Endothelial cell of umbilical vein (primary cell): ENCODE results near the gene BMAL2. TPM values are rescaled to one million over a fixed set of nuclear protein-coding genes. Genes with fewer than 3 reads are reported as not detected.

Source experiments
- Bru-seq: library from RNA; stranded (reverse); fragments of 400-500 nt; gene quantifications from one replicate; lab custom pipeline; 2021; lab: Mats Ljungman, UMichigan
- BruChase-seq, 2 experiments: library from RNA; stranded (reverse); fragments of 400-500 nt; gene quantifications; one replicate each; lab custom pipeline; 2021; lab: Mats Ljungman, UMichigan
- BruUV-seq: library from RNA; stranded (reverse); fragments of 400-500 nt; replicated peaks from 2 replicates; lab custom pipeline; 2021; lab: Mats Ljungman, UMichigan
- CTCF ChIA-PET: fragments of 300-600, 350-600 bp; sonication (Branson Sonifier 250); formaldehyde crosslinking; loops from one replicate; lab custom pipeline; 2021; ENCODE audit warnings: antibody characterized with exemption, inconsistent platforms; lab: Charles Lee
- POLR2A ChIA-PET: fragments of 300-600, 350-600 bp; sonication (Branson Sonifier 250); formaldehyde crosslinking; loops from one replicate; lab custom pipeline; 2021; ENCODE audit warnings: antibody characterized with exemption, inconsistent platforms; lab: Charles Lee
- DNase-seq: peaks from one replicate; pipeline ENCODE4 v3.0.0-alpha.2; 2011; ENCODE audit warnings: low read depth, low spot score
- FAIRE-seq: peaks from 2 replicates; lab custom pipeline; 2011; peaks lifted over from hg19 to GRCh38; lab: Jason Lieb, UNC
- H2AFZ ChIP-seq: 2 replicates; pipeline ENCODE4 v1.6.0; 2012; ENCODE audit warnings: low read depth, low read length, control low read depth, inconsistent platforms
- H3K27ac ChIP-seq: 2 replicates; pipeline ENCODE4 v1.5.1; 2011; ENCODE audit warnings: low read depth, mild to moderate bottlenecking, control low read depth, low read length, moderate library complexity; ENCODE audit not compliant: insufficient read depth
- H3K27me3 ChIP-seq, 2 experiments: 2 replicates each; pipeline versions ENCODE4 v1.6.0 to v1.6.1; 2011; ENCODE audit warnings: low read length in 2 of 2, mixed read lengths in 1 of 2; ENCODE audit not compliant: control insufficient read depth in 2 of 2, insufficient read depth in 2 of 2
- H3K36me3 ChIP-seq, 2 experiments: 2 replicates in 1 of 2; 3 replicates in 1 of 2; pipeline ENCODE4 v1.5.1; 2011; ENCODE audit warnings: low read length in 2 of 2, mild to moderate bottlenecking in 1 of 2, moderate library complexity in 1 of 2; ENCODE audit not compliant: control insufficient read depth in 2 of 2, insufficient read depth in 2 of 2; ENCODE audit errors: extremely low read depth in 1 of 2
- H3K4me1 ChIP-seq: 3 replicates; pipeline ENCODE4 v1.5.1; 2011; ENCODE audit warnings: mild to moderate bottlenecking, low read length; ENCODE audit not compliant: control insufficient read depth, insufficient read depth; ENCODE audit errors: extremely low read depth
- H3K4me2 ChIP-seq: 2 replicates; pipeline ENCODE4 v1.6.1; 2011; ENCODE audit warnings: low read length, control low read depth, mixed read lengths; ENCODE audit not compliant: insufficient read depth
- H3K4me3 ChIP-seq, 3 experiments: fragments of 200-600 bp in 1 of 3; sonication (generic), shearing (Covaris generic) in 1 of 3; replicated peaks in 1 of 3; 2 replicates each; pipeline ENCODE4 v1.5.1; 2011 to 2016; ENCODE audit warnings: control low read depth in 3 of 3, low read length in 3 of 3, mild to moderate bottlenecking in 2 of 3, inconsistent platforms in 1 of 3, low read depth in 1 of 3, moderate library complexity in 1 of 3; ENCODE audit not compliant: insufficient read depth in 1 of 3
- H3K79me2 ChIP-seq: 2 replicates; pipeline ENCODE4 v1.6.0; 2012; ENCODE audit warnings: low read length, inconsistent platforms; ENCODE audit not compliant: control insufficient read depth, insufficient read depth
- H3K9ac ChIP-seq: replicated peaks from 2 replicates; pipeline ENCODE3; 2011; ENCODE audit warnings: low read length, control low read depth; ENCODE audit not compliant: insufficient read depth; ENCODE audit errors: extremely low read depth
- H3K9me1 ChIP-seq: replicated peaks from 3 replicates; pipeline ENCODE4 v1.6.0; 2011; ENCODE audit warnings: mild to moderate bottlenecking, low read length; ENCODE audit not compliant: control insufficient read depth, insufficient read depth; ENCODE audit errors: extremely low read depth
- H3K9me3 ChIP-seq: replicated peaks from 2 replicates; pipeline ENCODE4 v1.5.1; 2012; ENCODE audit warnings: low read length, inconsistent platforms; ENCODE audit not compliant: control insufficient read depth, insufficient read depth
- H4K20me1 ChIP-seq: replicated peaks from 2 replicates; pipeline ENCODE3; 2011; ENCODE audit warnings: mild to moderate bottlenecking, low read length; ENCODE audit not compliant: control insufficient read depth, insufficient read depth; ENCODE audit errors: extremely low read depth
- CTCF ChIP-seq, 2 donors: IDR thresholded peaks; 1 replicate in 1 of 2; 2 replicates in 1 of 2; pipeline ENCODE4 v1.5.1; 2011; ENCODE audit warnings: low read length in 2 of 2, mild to moderate bottlenecking in 2 of 2, moderate library complexity in 2 of 2, control low read depth in 1 of 2, inconsistent platforms in 1 of 2, low read depth in 1 of 2; ENCODE audit not compliant: insufficient read depth in 1 of 2; ENCODE audit errors: extremely low read depth in 1 of 2
- GATA2 ChIP-seq: IDR thresholded peaks from 2 replicates; pipeline ENCODE4 v1.7.0; 2011; ENCODE audit warnings: low read depth, mild to moderate bottlenecking, moderate library complexity, mixed read lengths, low read length; ENCODE audit not compliant: insufficient read length, insufficient read depth
- JUN ChIP-seq: IDR thresholded peaks from 2 replicates; pipeline ENCODE4 v1.6.1; 2011; ENCODE audit warnings: borderline replicate concordance, low read depth; ENCODE audit not compliant: insufficient read length, insufficient read depth
- MAX ChIP-seq: IDR thresholded peaks from 2 replicates; pipeline ENCODE4 v1.6.1; 2011; ENCODE audit not compliant: insufficient read depth, insufficient read length
- MYC ChIP-seq: IDR thresholded peaks from one replicate; pipeline ENCODE4 v1.6.1; 2011; ENCODE audit warnings: mild to moderate bottlenecking, low read depth, low read length
- POLR2A ChIP-seq: IDR thresholded peaks from 2 replicates; pipeline ENCODE4 v1.6.1; 2012; ENCODE audit warnings: low read depth, mild to moderate bottlenecking, control low read depth, low read length
- POLR2AphosphoS5 ChIP-seq: IDR thresholded peaks from 2 replicates; pipeline ENCODE4 v1.6.1; 2012; ENCODE audit warnings: low read depth, mild to moderate bottlenecking, control low read depth, low read length, moderate library complexity; ENCODE audit not compliant: insufficient read depth
- dilution Hi-C: fragments of 300-500 bp; cut with MboI; formaldehyde crosslinking; loops from one replicate; pipeline ENCODE4 v1.15.0; 2019; ENCODE audit warnings: low sequenced_read_pairs; ENCODE audit not compliant: extremely low pct_ligation_motif_present
- intact Hi-C: fragments of 100-400 bp; cut with micrococcal nuclease; formaldehyde crosslinking; loops from one replicate; pipeline ENCODE4 v1.10.0; 2022
- long read RNA-seq: library from polyadenylated mRNA; stranded (forward); transcript quantifications from one replicate; pipeline ENCODE4 v2.0.0, GENCODE V29; 2021
- polyA minus RNA-seq, 3 experiments: library from RNA; depleted of rRNA, polyadenylated mRNA; stranded (reverse); fragments of >200 nt; gene quantifications; 1 replicate in 1 of 3; 2 replicates in 2 of 3; pipeline ENCODE4 v1.2.3, GENCODE V29; 2011
- polyA plus RNA-seq, 4 experiments: library from polyadenylated mRNA; depleted of rRNA in 3 of 4; stranded (reverse) in 3 of 4; unstranded in 1 of 4; fragments of >200 nt; gene quantifications; 2 replicates each; pipeline versions ENCODE4 v1.2.1 to v1.2.3, GENCODE V29; 2011 to 2012; ENCODE audit warnings: missing spikeins in 1 of 4
- total RNA-seq: library from RNA; stranded (reverse); gene quantifications from 2 replicates; pipeline ENCODE4 v1.2.3, GENCODE V29; 2021

Gene BMAL2
- total RNA-seq (30.9 and 33.3 TPM in 2 replicates), polyA plus RNA-seq (5.4 and 5.9 TPM in 2 replicates), polyA minus RNA-seq (13.5 and 14.1 TPM in 2 replicates), Bru-seq, nascent RNA (percentile 73 among the genes with signal in this experiment), BruChase-seq, experiment 1, labeled RNA remaining after a 6-hour chase (percentile 68 among the genes with signal in this experiment), BruChase-seq, experiment 2, labeled RNA remaining after a 2-hour chase (percentile 64 among the genes with signal in this experiment)
- 9.4 and 10.3 TPM in 2 replicates for polyA plus RNA-seq (2011; cell fraction: cytosol; rRNA removed)
- 6.3 and 10.2 TPM in 2 replicates for polyA plus RNA-seq (2011; cell fraction: nucleus; rRNA removed)
- polyA plus RNA-seq (2012) = 26.8 and 35.4 TPM in 2 replicates
- 8.7 TPM for polyA minus RNA-seq (2011; cell fraction: cytosol; rRNA and poly(A)+ RNA removed)
- 9.4 and 10.3 TPM in 2 replicates for polyA minus RNA-seq (2011; cell fraction: nucleus; rRNA and poly(A)+ RNA removed)
- long read RNA-seq, full-length matches to known transcripts = 16 of 31 reads
- long read RNA-seq, partial matches to known transcripts = 4 of 31 reads
- long read RNA-seq, other reads (novel, unspliced or antisense) = 11 of 31 reads

- Histone ChIP-seq H3K9ac (peak within 1 kb of the TSS; percentile 83), H3K27me3 (no peaks in the 10 kb centered on the region), H3K4me2 (peak within 1 kb of the TSS; percentile 97), H4K20me1 (no peaks in the 10 kb centered on the region), H2AFZ (peak within 1 kb of the TSS; percentile 99), H3K36me3 (no peaks in the 10 kb centered on the region), H3K9me3 (no peaks in the 10 kb centered on the region), H3K27ac (peak within 1 kb of the TSS; percentile 73), H3K9me1 (peaks cover 2% of the 10 kb centered on the region), H3K79me2 (peaks cover 44% of the 10 kb centered on the region), H3K4me1 (peaks cover 28% of the 10 kb centered on the region), H3K4me3 (peak within 1 kb of the TSS; percentile 86 to 94 (median 89))
- POLR2A ChIA-PET = no interaction called here
- dilution Hi-C loops (no loop called here), intact Hi-C loops (loop anchor here (1.0 to 5.0 kb wide), 3 partner anchors 51 to 370 kb away; no protein-coding TSS in a partner anchor)
- CTCF ChIA-PET = interaction anchor here (0.8 to 3.0 kb wide), 6 partner anchors 11 to 320 kb away, joined by 3 to 11 read pairs (median 3); no protein-coding TSS in a partner anchor
- DNase-seq (peak; percentile 58), FAIRE-seq (no peak)
- no TSS peak for BruUV-seq
- no peak for TF ChIP-seq MAX
- TF ChIP-seq GATA2 = no peak
- no peak for TF ChIP-seq JUN
- TF ChIP-seq MYC = no peak
- peak; percentile 37 for TF ChIP-seq POLR2A
- TF ChIP-seq POLR2AphosphoS5 = peak; percentile 61
- TF ChIP-seq CTCF (IDR thresholded peaks at IDR 0.05; ENCODE audit: extremely low read depth in 1 of 2, insufficient read depth in 1 of 2, low read depth in 1 of 2, low read length in 2 of 2) = no peak
These were observed at the start of gene BMAL2 for GRCh38 chr12:27332714-27333402. BMAL2 (plus strand) TSS chr12:27332836; CDS start chr12:27333073, 237 bp downstream.
